Nephron (organoid): ENCODE measurements around the gene UBAP2.
A peak's percentile ranks its signal among the peaks of the same experiment; 100 is the strongest.

ENCODE experiments used
- H3K27ac Mint-ChIP-seq, 3 experiments: 2 replicates each; pipeline ENCODE4 v1.8.0; 2020; ENCODE audit warnings: mixed read lengths in 3 of 3, mild to moderate bottlenecking in 2 of 3, moderate library complexity in 1 of 3
- H3K27me3 Mint-ChIP-seq: 2 replicates; pipeline ENCODE4 v1.8.0; 2021; ENCODE audit warnings: low read depth, mild to moderate bottlenecking, moderate library complexity, mixed read lengths
- H3K36me3 Mint-ChIP-seq: 2 replicates; pipeline ENCODE4 v1.8.0; 2020; ENCODE audit warnings: low read depth, mixed read lengths
- H3K4me1 Mint-ChIP-seq: 2 replicates; pipeline ENCODE4 v1.8.0; 2020; ENCODE audit warnings: mixed read lengths
- H3K4me3 Mint-ChIP-seq, 3 experiments: 2 replicates each; pipeline ENCODE4 v1.8.0; 2020; ENCODE audit warnings: mild to moderate bottlenecking in 3 of 3, mixed read lengths in 3 of 3, moderate library complexity in 2 of 3
- H3K9me3 Mint-ChIP-seq: 2 replicates; pipeline ENCODE4 v1.8.0; 2020; ENCODE audit warnings: mixed read lengths
- TF ChIP-seq, protein P1 (sequence below), 3 experiments: fragments of 200-600 bp; sonication (generic); IDR thresholded peaks; one replicate each; pipeline ENCODE4 v1.5.0; 2021; ENCODE audit warnings: antibody characterized with exemption in 3 of 3; ENCODE audit not compliant: unreplicated experiment in 3 of 3

The UBAP2 gene, protein sequence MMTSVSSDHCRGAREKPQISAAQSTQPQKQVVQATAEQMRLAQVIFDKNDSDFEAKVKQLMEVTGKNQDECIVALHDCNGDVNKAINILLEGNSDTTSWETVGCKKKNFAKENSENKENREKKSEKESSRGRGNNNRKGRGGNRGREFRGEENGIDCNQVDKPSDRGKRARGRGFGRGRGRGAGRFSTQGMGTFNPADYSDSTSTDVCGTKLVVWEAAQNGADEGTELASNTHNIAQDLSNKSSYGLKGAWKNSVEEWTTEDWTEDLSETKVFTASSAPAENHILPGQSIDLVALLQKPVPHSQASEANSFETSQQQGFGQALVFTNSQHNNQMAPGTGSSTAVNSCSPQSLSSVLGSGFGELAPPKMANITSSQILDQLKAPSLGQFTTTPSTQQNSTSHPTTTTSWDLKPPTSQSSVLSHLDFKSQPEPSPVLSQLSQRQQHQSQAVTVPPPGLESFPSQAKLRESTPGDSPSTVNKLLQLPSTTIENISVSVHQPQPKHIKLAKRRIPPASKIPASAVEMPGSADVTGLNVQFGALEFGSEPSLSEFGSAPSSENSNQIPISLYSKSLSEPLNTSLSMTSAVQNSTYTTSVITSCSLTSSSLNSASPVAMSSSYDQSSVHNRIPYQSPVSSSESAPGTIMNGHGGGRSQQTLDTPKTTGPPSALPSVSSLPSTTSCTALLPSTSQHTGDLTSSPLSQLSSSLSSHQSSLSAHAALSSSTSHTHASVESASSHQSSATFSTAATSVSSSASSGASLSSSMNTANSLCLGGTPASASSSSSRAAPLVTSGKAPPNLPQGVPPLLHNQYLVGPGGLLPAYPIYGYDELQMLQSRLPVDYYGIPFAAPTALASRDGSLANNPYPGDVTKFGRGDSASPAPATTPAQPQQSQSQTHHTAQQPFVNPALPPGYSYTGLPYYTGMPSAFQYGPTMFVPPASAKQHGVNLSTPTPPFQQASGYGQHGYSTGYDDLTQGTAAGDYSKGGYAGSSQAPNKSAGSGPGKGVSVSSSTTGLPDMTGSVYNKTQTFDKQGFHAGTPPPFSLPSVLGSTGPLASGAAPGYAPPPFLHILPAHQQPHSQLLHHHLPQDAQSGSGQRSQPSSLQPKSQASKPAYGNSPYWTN

DNA sequence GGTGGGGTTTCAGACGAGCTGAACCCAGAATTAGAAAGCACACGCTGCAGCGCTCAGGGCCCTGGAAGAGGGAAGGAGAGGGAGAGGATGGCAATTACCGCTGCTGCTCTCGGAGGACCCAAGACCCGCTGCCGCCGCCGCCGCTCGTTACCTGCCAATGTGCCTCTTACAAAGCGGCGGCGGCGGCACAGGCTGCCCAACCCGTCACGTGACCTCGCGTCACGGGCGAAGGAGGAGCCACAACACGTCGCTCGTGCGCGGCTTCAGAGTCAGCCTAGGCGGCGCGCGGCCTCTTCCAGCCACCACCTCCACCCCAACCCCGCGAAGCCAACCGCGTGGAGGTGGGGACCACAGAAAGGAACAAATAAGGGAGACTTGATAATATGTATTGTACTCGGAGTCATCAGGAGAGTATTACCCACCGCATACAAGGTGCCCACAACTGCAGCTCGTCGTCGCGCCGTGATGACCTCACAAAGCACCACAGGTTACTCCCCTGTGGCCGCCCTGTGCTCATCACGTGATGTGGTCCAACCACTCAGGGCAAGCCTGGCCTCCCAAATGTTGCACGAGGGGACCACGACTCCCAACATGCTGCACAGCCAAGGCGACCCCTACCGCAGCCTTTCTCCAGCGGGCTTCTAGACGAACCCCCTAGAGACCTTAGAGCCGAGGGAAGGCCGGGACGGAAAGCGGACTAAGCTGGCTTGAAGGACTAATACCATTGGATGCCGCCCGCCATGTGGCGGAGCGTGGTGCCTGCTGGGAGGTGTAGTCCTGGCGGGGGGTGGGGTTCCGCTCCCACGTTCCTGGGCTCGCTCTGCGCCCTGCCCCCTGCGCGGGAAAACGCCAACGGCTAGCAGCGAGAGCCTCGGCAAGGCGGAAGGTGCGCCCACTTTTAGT lies at the start of gene UBAP2:
UBAP2 (minus strand) TSS at position 161 of the 903 bp plus-strand sequence. CDS start 31,739 bp downstream, outside the sequence.
- H3K4me3 Mint-ChIP-seq = peak within 1 kb of the TSS; percentile 99
- peak within 1 kb of the TSS; percentile 100 for H3K27ac Mint-ChIP-seq
- H3K36me3 Mint-ChIP-seq = peaks cover 5% of the 10 kb centered on the region
- TF ChIP-seq, protein P1, sequence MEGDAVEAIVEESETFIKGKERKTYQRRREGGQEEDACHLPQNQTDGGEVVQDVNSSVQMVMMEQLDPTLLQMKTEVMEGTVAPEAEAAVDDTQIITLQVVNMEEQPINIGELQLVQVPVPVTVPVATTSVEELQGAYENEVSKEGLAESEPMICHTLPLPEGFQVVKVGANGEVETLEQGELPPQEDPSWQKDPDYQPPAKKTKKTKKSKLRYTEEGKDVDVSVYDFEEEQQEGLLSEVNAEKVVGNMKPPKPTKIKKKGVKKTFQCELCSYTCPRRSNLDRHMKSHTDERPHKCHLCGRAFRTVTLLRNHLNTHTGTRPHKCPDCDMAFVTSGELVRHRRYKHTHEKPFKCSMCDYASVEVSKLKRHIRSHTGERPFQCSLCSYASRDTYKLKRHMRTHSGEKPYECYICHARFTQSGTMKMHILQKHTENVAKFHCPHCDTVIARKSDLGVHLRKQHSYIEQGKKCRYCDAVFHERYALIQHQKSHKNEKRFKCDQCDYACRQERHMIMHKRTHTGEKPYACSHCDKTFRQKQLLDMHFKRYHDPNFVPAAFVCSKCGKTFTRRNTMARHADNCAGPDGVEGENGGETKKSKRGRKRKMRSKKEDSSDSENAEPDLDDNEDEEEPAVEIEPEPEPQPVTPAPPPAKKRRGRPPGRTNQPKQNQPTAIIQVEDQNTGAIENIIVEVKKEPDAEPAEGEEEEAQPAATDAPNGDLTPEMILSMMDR (IDR thresholded peaks at IDR 0.05; ENCODE audit: unreplicated experiment in 3 of 3) = no peak
- peaks cover 25% of the 10 kb centered on the region for H3K4me1 Mint-ChIP-seq
- H3K9me3 Mint-ChIP-seq = no peaks in the 10 kb centered on the region
- H3K27me3 Mint-ChIP-seq = no peaks in the 10 kb centered on the region

DNA sequence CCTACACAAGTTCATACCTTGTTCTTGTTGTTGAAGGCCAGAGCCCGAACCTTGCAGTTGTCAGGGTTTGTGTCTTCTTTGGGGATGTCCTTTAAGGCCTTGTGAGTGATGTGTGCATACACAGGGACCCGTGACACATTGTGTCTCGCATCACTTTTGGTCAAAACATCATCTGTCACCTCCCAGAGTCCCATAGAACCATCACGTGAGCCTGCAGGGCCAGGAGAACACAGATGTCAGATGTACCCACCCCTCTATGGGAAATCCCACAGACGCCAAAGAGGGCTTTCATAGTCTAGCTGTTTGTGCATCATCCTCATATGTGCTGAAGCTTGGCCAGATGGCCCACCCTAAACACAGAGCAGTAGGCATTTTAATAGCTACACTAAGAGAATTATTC lies 49.6 kb upstream of the UBAP2 start:
- Mint-ChIP-seq H3K36me3 (peaks cover 35% of the 10 kb centered on the region), H3K9me3 (no peaks in the 10 kb centered on the region), H3K4me3 (no peak overlapping the region), H3K27me3 (no peaks in the 10 kb centered on the region), H3K4me1 (no peaks in the 10 kb centered on the region), H3K27ac (no peak overlapping the region)
- TF ChIP-seq, protein P1 (IDR thresholded peaks at IDR 0.05; ENCODE audit: unreplicated experiment in 3 of 3) = no peak

DNA sequence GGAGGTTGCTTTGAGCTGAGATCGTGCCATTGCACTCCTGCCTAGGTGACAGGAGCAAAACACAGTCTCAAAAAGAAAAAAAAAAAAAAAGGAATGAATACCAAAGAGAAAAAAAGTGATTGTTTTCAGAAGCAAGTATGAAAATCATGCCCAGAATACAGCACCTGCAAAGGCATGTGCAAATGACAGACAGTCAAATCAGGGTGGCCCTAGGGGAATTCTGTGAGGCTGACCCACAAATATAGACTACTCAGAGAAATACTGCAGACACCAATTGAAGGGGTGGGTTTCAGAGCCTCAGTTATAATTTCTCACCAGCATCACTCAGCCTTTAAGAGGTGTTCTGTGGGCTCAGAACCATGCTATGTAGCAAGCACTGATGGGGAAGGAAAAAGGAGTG lies 49.2 kb upstream of the UBAP2 start:
- TF ChIP-seq, protein P1 (IDR thresholded peaks at IDR 0.05; ENCODE audit: unreplicated experiment in 3 of 3) = no peak
- Mint-ChIP-seq H3K4me1 (no peaks in the 10 kb centered on the region), H3K36me3 (peaks cover 39% of the 10 kb centered on the region)

DNA sequence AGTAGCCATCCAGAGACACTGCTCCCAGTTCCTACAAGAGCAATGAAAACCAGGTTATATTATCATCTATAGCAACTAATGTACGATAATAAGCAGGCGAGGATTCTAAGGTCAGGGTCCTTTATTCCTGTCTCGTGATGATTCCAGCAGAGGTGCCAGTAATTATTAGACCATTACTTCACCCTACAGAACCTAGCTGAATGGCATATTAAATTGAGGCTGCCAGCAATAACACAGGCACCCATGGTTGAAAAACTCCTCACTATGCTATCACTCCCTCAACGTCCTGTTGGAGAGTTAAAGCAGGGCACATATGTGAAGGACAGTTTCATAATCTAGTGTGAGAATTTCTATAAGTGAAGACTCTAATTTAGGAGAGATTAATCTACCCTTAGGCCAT lies 48.1 kb upstream of the UBAP2 start:
- Mint-ChIP-seq H3K4me3 (no peak overlapping the region), H3K4me1 (no peaks in the 10 kb centered on the region), H3K9me3 (no peaks in the 10 kb centered on the region), H3K27ac (no peak overlapping the region), H3K36me3 (peaks cover 41% of the 10 kb centered on the region), H3K27me3 (no peaks in the 10 kb centered on the region)
- TF ChIP-seq, protein P1 (IDR thresholded peaks at IDR 0.05; ENCODE audit: unreplicated experiment in 3 of 3) = no peak

More for the DNA sequence above, 49.2 kb upstream of the UBAP2 start:
- Mint-ChIP-seq H3K4me3 (no peak overlapping the region), H3K27ac (no peak overlapping the region), H3K9me3 (no peaks in the 10 kb centered on the region), H3K27me3 (no peaks in the 10 kb centered on the region)

DNA sequence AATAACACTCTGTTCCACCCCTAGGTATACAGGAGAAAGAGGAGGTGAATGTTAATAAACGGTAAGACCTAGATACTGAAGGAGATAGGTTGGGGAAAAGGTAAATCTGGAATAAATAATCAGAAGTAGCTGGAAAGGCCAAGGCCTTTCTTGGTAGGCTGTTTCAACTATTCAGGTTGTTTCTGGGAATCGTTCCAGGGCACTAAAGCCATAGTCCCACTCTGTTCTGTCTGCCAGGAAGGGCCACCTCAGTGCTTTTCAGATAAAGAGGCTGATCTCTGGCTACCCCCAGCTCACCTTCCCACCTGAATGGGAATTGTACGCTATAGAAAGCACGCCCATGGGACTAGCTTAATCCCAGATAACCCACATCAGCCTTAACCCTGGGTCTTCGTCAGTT lies 44.9 kb upstream of the UBAP2 start:
- H3K27ac Mint-ChIP-seq = no peak overlapping the region
- no peaks in the 10 kb centered on the region for H3K4me1 Mint-ChIP-seq
- H3K9me3 Mint-ChIP-seq = no peaks in the 10 kb centered on the region
- TF ChIP-seq, protein P1 (IDR thresholded peaks at IDR 0.05; ENCODE audit: unreplicated experiment in 3 of 3) = no peak
- peaks cover 55% of the 10 kb centered on the region for H3K36me3 Mint-ChIP-seq
- no peaks in the 10 kb centered on the region for H3K27me3 Mint-ChIP-seq
- no peak overlapping the region for H3K4me3 Mint-ChIP-seq
